HCEC 1CT (cell line): ENCODE measurements around the gene ARL16.

Experiments used
- DNase-seq: peaks from one replicate; pipeline ENCODE4 v3.0.0-alpha.2; 2017

ARL16 gene

DNA sequence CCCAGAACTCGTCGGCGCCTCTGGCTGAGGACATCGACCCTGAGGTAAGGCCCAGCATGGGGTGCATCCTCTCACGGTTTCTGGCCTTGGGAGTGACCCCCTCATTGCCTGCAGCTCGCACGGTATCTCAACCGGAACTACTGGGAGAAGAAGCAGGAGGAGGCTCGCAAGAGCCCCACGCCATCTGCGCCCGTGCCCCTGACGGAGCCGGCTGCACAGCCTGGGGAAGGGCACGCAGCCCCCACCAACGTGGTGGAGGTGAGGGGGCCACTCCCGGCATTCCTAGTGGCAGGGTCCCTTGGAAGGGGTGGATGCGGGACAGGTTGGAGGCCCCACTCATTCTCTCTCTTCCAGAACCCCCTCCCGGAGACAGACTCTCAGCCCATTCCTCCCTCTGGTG, 11.2 kb upstream of the ARL16 start:
- DNase-seq: no peak

GRCh38 chr17:81693509-81694210, 10.1 kb upstream of the ARL16 start:
- DNase-seq: no peak

GRCh38 chr17:81691608-81692007, 8.0 kb upstream of the ARL16 start:
- DNase-seq: no peak

GRCh38 chr17:81691196-81691595, 7.6 kb upstream of the ARL16 start:
- no peak for DNase-seq

GRCh38 chr17:81690549-81690948, 7.0 kb upstream of the ARL16 start:
- no peak for DNase-seq

- DNase-seq: no peak
These were observed 6.5 kb upstream of the ARL16 start for GRCh38 chr17:81690066-81690465.

DNA sequence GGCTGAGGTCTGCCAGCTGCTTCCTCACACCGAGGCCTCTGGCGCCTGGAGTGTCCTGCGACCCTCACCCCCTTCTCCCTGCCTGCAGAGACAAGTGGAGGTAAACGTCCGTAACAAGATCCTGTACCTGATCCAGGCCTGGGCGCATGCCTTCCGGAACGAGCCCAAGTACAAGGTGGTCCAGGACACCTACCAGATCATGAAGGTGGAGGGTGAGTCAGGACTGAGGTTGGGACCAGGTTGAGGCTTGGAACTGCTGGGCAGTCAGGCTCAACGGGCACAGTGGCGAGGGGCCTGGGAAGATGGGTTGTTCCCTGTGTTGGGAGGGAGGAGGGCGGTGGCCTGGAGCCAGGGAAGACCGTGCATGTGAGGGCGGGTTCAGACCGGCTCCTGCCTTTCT, 5.0 kb upstream of the ARL16 start:
- DNase-seq: no peak

DNA sequence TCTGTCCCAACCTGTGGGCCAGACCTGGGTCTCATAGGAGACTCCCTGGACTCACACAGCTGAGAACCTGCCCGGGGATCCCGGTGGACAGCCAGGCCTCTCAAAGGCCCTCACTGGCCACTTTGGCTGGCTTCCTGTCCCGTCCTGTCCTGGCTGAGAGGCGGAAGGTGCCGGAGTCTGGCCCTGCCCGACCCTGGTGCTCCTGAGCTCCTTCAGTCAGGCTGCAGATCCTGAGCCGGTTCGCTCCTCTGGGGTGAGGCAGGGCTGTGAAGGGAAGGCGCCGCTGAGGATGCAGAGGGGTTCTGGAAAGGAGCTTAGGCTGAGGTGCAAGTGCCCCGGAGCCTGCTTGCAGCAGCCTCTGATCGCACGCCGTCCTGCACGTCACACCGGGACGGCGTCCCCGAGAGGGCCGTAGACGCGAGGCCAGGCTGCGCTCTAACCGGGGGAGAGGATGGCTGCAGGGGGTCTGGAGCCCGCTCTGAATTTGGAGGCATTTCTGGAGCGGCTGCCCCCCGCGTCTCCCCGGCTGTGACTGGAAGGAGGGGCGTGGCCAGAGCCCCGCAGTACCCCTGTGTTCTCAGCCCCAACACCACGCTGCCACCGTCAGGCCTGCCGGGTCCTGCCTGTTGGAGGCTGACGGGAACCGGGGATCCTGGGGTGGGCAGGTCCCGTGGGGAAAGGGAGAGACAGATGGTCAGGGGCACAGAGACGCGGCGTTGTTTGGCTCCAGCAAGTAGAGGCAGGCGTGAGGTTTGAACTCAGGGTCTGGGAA, 4.4 kb upstream of the ARL16 start:
- DNase-seq: no peak

DNA sequence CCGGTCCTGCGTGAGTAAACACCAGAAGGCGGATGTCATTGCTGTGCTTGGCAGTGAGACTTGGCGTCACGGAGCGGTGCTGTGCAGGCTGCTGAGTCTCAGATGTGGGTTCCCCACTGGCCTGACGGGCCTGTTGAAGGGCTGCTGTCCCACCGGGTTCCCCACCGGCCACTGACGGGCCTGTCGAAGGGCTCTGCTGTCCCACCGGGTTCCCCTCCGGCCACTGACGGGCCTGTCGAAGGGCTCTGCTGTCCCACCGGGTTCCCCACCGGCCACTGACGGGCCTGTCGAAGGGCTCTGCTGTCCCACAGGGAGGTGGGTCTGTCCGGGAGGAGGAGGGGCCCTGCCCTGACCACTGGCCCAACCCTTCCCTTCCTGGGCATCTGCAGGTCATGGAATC, 3.0 kb upstream of the ARL16 start:
- DNase-seq: no peak

DNA sequence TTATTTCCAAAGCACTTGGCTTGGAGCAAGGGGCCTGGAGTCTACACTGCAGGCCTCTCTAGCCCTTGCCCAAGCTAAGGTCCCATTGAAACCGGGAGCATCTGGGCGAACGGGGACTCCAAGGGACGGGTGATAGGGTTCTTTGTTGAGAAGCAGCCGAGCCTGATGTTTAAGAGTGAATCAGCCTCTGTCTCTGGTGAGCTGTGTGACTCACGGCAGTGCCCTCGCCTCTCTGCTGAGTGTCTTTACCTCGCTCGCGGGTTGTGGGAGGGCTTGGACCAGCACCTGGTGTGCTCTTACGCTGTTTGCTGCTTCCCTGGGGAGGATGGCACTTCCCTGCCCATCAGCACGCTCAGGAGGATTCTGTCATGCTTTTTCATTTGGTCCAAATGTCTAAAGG, 1.5 kb upstream of the ARL16 start:
- DNase-seq: peak; percentile 73

DNA sequence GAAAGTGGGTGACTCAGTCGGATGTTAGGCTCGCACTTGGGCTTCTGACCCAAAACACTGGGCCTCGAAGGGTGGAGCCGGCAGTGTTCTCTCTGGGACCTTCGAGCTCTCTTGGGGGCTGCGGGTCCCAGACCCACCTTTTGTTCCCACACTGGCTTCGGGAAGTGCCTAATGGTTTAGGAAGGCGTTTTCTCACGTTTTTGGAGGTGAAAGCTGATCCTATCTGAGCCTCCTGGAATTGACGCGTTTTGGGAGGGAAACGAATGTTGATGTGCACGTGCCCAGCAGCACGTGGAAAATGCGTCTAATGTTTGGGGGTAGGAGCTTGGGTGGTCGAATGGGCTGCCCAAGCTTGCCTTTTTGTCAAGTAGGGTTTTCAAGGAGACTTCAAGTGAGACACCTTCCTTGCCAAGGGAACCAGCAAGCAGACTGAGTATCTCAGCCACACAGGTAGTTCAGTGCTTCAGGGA, 880 bp upstream of the ARL16 start:
- no peak for DNase-seq

DNA sequence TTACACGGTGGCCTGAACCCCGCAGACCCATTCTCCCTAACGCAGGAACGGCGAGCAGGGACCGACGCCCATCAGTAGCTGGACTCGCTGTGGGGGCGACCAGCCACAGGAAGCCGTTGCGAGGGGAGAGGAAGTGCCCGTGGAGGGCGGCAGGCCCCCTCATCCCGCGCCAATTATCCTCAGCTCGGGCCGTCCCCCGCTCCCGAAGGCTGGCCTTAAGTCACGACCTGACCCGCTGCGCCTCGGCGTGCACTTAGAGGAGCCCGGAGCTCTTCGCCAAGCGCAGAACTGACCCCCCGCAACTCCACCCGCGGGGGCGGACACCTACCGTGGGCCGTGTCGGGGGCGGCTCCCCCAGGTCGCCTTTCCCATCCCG, 401 bp downstream of the ARL16 start:
- DNase-seq: no peak

DNA sequence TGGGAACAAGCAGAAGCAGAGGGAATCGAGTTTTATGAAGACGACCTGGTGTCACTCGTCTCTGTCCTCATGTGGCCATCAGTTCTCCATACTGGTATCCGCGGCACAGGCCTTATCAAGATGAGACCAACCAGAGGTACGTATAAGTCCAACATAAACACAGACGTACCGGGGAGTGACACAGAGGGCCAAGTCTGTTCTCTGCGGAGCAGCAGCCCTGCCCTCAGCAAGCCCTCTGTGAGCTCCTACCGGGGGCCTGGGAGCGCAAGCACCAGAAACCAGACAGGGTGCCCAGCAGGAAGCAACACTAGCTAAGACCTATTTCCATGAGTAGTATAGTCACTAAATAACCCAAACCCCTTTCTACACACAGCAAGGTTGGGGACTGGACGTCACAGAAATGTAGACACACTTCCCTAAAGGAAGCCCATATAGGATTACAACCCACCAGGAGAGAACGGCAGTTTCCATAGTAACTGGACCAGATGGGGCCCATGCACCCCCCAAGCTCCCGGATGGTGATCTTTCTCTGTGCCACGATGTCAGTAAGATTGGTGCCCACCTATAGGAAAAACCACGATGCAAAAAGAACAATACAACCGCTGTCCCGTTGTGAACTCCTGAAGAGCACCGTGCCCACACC, 911 bp downstream of the ARL16 start:
- DNase-seq: no peak

DNA sequence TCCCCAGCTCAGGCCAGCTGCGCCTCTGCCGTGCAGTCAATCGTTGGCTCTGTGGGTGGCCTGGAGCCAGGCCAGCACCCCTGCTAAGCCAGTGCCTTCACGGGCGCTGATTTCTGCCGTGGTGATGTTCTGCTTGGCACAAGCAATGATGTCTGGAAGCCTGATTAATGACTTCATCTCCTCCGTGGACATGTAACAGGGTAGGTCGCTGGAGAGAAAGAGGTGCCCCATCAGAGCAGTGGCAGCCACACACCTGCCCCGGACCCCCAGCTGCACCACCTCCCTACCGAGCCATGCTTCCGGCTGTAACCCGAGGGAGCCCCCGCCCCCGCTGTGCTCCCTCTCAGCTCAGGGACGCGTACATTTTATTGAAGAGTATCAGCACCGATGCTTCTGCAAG, 1.9 kb downstream of the ARL16 start:
- no peak for DNase-seq

DNA sequence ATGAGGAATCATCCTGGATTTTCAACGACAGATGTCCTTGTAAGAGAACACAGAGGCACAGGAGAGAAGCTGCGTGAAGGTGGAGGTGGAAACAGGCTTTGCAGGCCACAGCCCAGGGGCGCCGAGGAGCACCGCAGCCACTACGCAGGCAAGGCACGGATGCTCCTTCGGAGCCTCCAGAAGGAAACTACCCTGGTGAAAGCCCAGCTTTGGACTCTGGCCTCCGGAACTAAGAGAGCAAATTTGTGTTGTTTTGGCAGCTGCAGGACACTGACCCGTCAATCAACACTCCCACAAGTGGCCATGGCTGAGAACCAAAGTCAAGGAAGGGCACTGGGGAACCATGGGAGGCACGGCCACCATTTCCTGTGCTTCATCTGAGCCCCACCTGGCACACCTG, 3.4 kb downstream of the ARL16 start:
- DNase-seq: no peak

DNA sequence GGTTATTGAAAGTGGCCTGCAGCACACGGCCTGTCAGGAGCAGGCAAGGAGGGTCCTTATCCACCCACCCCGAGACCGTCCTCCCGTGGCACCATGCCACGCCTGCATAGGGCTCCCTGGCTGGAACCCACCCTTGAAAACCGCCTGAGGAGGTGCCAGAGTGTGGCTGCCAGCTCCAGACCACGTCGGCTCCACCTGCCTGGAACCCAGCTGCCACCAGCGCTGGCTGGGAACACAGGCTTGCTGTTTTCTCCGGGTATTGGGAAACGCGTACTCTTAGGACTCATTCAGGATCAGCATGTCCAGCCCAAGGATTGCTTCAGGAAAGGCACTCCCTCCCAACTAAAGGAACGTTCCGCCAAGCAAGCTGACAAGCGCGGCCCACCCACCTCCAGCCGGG, 6.7 kb downstream of the ARL16 start:
- DNase-seq: no peak

DNA sequence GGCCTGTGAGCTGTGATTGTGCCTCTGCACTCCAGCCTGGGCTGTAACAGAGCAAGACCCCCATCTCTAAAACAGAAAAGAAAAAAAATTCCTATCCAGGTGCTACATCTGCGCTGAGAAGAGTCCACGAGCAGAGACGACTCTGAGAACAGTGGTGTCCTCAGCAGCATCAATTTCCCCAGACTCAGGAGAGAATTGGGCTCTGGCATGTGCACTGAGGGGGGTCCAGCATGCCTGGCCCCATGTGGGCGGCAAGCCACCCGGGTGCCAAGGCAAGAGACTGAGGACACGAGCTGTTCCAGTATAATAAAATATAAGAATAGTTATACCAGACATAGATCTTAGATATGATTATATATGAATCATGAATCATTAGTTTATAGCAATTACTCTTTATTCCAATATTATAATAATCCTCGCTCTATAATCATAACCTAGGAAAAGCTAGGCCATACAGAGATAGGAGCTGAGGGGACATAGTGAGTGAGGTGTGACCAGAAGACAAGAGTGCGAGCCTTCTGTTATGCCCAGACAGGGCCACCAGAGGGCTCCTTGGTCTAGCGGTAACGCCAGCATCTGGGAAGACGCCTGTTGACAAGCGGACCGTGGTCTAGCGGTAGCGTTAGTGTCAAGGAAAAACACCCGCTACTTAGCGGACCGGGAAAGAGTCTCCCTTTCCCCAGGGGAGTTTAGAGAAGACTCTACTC, 7.9 kb downstream of the ARL16 start:
- DNase-seq: peak; percentile 11

DNA sequence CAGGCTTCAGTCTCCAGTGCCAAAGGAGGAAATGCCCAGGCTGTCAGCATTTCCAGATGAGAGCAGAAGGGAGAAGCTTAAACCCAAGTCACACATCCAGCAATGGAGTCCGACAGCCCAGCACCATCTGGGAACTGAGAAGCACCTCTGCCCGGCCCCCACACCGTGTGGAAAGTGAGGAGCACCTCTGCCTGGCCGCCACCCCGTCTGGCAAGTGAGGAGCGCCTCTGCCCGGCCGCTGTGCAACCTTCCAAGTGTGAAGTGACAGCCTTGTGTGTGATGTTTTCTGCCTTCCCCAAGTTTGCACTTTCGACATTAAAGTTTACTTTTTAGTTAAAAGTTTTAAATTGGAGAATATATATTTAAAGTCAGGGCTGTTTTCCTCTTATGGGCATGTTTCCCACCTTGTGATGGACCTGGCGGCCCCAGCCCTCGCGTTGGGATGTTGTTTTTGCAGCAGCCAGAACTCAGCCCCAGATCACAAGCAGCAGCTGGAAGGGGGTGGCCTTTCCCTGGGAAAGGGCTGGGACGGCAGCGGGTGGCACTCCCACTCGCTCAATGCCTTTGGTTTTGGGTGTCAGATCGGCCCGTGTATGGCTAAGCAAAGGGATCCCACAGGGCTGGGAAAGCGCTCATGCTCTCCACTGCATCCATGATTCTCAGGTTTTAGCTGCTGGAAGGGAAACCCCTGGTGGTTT, 9.9 kb downstream of the ARL16 start:
- no peak for DNase-seq

DNA sequence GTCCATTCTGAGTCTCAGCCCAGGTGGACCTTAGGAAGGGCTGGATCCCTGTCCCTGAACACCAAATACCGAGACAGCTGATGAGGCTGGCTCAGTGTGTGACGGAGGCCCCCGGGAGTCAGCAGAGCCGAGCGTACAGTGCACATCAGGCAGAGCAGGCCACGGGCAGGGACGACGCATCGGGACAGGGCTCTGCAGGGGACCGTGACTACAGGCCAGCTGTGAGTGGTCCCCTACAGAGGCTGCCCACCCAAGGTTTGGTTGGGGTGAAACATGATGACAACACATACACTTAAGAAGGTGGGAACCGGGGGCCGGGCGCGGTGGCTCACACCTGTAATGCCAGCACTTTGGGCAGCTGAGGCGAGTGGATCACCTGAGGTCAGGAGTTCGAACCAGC, 10.6 kb downstream of the ARL16 start:
- no peak for DNase-seq

GRCh38 chr17:81672504-81672903, 11.1 kb downstream of the ARL16 start:
- no peak for DNase-seq

- DNase-seq: no peak
These were observed 15.8 kb downstream of the ARL16 start for GRCh38 chr17:81667754-81668153.

GRCh38 chr17:81666342-81667191, 17.0 kb downstream of the ARL16 start, which contains the start of the genes CCDC137 and OXLD1:
TSS of gene CCDC137 (plus strand) at chr17:81666737. CDS start at chr17:81666767, 30 bp downstream.
TSS of gene OXLD1 (minus strand) at chr17:81666605. CDS start at chr17:81666577, 28 bp downstream.
- peak; percentile 95 for DNase-seq
